ENCODE results near the gene GUCY1A1. TPM values are rescaled to one million over a fixed set of nuclear protein-coding genes. Genes with fewer than 3 reads are reported as not detected.

GUCY1A1 gene
- total RNA-seq, 1 experiment from 2014 or later, result 0.20 TPM

DNA sequence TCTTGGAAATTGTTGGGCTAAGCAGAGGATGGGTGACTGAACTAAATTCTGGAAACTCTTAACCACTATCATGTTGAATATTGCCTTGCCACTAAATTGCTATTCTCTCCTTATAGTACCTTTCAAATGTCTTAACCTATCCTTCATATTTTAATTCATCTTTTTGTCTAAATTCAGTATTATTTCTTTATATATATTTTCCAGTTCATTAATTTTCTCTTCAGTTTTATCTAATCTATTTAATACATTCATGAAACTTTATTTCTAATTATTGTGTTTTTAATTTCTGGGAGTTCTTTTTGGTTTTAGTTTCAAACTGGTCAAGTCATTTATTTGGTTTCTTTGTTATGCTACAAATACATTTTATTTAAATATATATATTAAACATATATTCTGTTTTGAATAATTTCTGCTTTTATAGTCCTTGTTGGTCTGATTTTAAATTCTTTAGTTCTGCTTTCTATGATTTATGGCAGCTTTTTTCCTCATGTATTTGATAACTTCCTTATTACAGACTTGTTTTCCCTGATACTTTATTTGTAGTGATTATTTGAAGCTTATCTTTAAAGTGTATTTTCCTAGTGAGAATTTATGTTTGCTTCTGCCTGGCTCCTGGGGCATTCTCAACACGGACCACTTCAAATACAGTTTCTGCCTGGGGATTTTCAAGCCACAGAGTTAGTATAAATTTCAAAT lies 8.5 kb upstream of the GUCY1A1 start:
- H3K27me3 Mint-ChIP-seq (ENCODE audit: low read depth), result peaks cover 11% of the 10 kb centered on the region

DNA sequence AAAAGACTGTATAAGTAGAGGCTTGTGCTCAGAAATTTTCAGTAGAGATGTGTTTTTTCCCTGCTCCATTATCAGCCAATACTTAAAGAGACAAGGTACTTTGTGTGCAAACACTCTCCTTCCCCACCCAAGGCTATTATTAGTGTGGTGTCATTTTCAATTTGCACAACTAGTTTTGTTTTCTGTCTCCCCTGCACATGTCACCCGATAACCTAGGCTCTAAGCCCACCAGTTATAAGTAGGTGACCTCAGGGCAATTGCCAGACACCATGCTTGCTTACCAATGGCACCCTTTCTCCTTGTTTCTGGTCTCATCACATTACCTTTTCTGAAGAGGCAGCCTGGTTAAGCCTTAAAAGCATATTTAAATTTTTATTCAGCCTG lies 8.0 kb upstream of the GUCY1A1 start:
- H3K4me1 Mint-ChIP-seq, result peaks cover 16% of the 10 kb centered on the region
- ATAC-seq (no peak), DNase-seq (ENCODE audit: low spot score) (no peak)
- no peak overlapping the region for H3K4me3 Mint-ChIP-seq
- ChIA-PET POLR2A (no interaction called here), CTCF (no interaction called here)
- H3K27ac Mint-ChIP-seq, result no peak overlapping the region
- no peaks in the 10 kb centered on the region for H3K36me3 Mint-ChIP-seq
- H3K27me3 Mint-ChIP-seq (ENCODE audit: low read depth), result peaks cover 16% of the 10 kb centered on the region
- H3K9me3 Mint-ChIP-seq, result no peaks in the 10 kb centered on the region
- TF ChIP-seq FOXJ3 (CRISPR knock-in tag; IDR thresholded peaks at IDR 0.05; ENCODE audit: borderline replicate concordance) (no peak), TP53 (CRISPR knock-in tag; IDR thresholded peaks at IDR 0.05) (no peak)

More for the DNA sequence above, 8.5 kb upstream of the GUCY1A1 start:
- TF ChIP-seq TEAD4 (CRISPR knock-in tag; IDR thresholded peaks at IDR 0.05) (no peak), GABPB1 (CRISPR knock-in tag; IDR thresholded peaks at IDR 0.05) (no peak), TP53 (CRISPR knock-in tag; IDR thresholded peaks at IDR 0.05) (no peak), KAT7 (CRISPR knock-in tag; IDR thresholded peaks at IDR 0.05; ENCODE audit: borderline replicate concordance) (no peak), ZNF232 (CRISPR knock-in tag; IDR thresholded peaks at IDR 0.05) (no peak), FOXP1 (CRISPR knock-in tag; IDR thresholded peaks at IDR 0.05; ENCODE audit: borderline replicate concordance) (no peak), MYBL2 (CRISPR knock-in tag; IDR thresholded peaks at IDR 0.05) (no peak), TEAD1 (CRISPR knock-in tag; IDR thresholded peaks at IDR 0.05) (no peak), ZNF423 (CRISPR knock-in tag; IDR thresholded peaks at IDR 0.05) (no peak)
- TF ChIP-seq, protein P1, sequence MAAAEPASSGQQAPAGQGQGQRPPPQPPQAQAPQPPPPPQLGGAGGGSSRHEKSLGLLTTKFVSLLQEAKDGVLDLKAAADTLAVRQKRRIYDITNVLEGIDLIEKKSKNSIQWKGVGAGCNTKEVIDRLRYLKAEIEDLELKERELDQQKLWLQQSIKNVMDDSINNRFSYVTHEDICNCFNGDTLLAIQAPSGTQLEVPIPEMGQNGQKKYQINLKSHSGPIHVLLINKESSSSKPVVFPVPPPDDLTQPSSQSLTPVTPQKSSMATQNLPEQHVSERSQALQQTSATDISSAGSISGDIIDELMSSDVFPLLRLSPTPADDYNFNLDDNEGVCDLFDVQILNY (CRISPR knock-in tag; IDR thresholded peaks at IDR 0.05), result no peak
- TF ChIP-seq, protein P2, sequence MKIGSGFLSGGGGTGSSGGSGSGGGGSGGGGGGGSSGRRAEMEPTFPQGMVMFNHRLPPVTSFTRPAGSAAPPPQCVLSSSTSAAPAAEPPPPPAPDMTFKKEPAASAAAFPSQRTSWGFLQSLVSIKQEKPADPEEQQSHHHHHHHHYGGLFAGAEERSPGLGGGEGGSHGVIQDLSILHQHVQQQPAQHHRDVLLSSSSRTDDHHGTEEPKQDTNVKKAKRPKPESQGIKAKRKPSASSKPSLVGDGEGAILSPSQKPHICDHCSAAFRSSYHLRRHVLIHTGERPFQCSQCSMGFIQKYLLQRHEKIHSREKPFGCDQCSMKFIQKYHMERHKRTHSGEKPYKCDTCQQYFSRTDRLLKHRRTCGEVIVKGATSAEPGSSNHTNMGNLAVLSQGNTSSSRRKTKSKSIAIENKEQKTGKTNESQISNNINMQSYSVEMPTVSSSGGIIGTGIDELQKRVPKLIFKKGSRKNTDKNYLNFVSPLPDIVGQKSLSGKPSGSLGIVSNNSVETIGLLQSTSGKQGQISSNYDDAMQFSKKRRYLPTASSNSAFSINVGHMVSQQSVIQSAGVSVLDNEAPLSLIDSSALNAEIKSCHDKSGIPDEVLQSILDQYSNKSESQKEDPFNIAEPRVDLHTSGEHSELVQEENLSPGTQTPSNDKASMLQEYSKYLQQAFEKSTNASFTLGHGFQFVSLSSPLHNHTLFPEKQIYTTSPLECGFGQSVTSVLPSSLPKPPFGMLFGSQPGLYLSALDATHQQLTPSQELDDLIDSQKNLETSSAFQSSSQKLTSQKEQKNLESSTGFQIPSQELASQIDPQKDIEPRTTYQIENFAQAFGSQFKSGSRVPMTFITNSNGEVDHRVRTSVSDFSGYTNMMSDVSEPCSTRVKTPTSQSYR (CRISPR knock-in tag; IDR thresholded peaks at IDR 0.05), result no peak
- TF ChIP-seq, protein P3, sequence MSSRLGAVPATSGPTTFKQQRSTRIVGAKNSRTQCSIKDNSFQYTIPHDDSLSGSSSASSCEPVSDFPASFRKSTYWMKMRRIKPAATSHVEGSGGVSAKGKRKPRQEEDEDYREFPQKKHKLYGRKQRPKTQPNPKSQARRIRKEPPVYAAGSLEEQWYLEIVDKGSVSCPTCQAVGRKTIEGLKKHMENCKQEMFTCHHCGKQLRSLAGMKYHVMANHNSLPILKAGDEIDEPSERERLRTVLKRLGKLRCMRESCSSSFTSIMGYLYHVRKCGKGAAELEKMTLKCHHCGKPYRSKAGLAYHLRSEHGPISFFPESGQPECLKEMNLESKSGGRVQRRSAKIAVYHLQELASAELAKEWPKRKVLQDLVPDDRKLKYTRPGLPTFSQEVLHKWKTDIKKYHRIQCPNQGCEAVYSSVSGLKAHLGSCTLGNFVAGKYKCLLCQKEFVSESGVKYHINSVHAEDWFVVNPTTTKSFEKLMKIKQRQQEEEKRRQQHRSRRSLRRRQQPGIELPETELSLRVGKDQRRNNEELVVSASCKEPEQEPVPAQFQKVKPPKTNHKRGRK (CRISPR knock-in tag; IDR thresholded peaks at IDR 0.05; ENCODE audit: borderline replicate concordance), result no peak
- TF ChIP-seq, protein P4, sequence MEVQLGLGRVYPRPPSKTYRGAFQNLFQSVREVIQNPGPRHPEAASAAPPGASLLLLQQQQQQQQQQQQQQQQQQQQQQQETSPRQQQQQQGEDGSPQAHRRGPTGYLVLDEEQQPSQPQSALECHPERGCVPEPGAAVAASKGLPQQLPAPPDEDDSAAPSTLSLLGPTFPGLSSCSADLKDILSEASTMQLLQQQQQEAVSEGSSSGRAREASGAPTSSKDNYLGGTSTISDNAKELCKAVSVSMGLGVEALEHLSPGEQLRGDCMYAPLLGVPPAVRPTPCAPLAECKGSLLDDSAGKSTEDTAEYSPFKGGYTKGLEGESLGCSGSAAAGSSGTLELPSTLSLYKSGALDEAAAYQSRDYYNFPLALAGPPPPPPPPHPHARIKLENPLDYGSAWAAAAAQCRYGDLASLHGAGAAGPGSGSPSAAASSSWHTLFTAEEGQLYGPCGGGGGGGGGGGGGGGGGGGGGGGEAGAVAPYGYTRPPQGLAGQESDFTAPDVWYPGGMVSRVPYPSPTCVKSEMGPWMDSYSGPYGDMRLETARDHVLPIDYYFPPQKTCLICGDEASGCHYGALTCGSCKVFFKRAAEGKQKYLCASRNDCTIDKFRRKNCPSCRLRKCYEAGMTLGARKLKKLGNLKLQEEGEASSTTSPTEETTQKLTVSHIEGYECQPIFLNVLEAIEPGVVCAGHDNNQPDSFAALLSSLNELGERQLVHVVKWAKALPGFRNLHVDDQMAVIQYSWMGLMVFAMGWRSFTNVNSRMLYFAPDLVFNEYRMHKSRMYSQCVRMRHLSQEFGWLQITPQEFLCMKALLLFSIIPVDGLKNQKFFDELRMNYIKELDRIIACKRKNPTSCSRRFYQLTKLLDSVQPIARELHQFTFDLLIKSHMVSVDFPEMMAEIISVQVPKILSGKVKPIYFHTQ (CRISPR knock-in tag; IDR thresholded peaks at IDR 0.05), result no peak
- TF ChIP-seq, protein P5, sequence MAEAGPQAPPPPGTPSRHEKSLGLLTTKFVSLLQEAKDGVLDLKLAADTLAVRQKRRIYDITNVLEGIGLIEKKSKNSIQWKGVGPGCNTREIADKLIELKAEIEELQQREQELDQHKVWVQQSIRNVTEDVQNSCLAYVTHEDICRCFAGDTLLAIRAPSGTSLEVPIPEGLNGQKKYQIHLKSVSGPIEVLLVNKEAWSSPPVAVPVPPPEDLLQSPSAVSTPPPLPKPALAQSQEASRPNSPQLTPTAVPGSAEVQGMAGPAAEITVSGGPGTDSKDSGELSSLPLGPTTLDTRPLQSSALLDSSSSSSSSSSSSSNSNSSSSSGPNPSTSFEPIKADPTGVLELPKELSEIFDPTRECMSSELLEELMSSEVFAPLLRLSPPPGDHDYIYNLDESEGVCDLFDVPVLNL (CRISPR knock-in tag; IDR thresholded peaks at IDR 0.05; ENCODE audit: borderline replicate concordance, low read depth), result no peak
- DNase-seq (ENCODE audit: low spot score) (no peak), ATAC-seq (no peak)
- ChIA-PET POLR2A (no interaction called here), CTCF (no interaction called here)
- Mint-ChIP-seq H3K36me3 (no peaks in the 10 kb centered on the region), H3K27ac (no peak overlapping the region), H3K4me1 (peaks cover 16% of the 10 kb centered on the region), H3K4me3 (no peak overlapping the region), H3K9me3 (no peaks in the 10 kb centered on the region)

Measured in WTC11 (cell line).